Bronchial epithelial cell (primary cell): Measurements from ENCODE around the gene DGKZ. TPM values are rescaled to one million over a fixed set of nuclear protein-coding genes. Genes with fewer than 3 reads are reported as not detected.
A peak's percentile ranks its signal among the peaks of the same experiment; 100 is the strongest.

Experiments
- DNase-seq: peaks from one replicate; pipeline ENCODE4 v3.0.0-alpha.2; 2010; ENCODE audit warnings: low read depth
- FAIRE-seq: peaks from 2 replicates; lab custom pipeline; 2011; peaks lifted over from hg19 to GRCh38; lab: Jason Lieb, UNC
- H3K27me3 ChIP-seq: 2 replicates; pipeline ENCODE4 v1.5.1; 2011; ENCODE audit warnings: low read length; ENCODE audit not compliant: control insufficient read depth, insufficient read depth
- H3K36me3 ChIP-seq: 2 replicates; pipeline ENCODE4 v1.5.1; 2011; ENCODE audit warnings: low read length; ENCODE audit not compliant: control insufficient read depth, insufficient read depth
- H3K4me3 ChIP-seq: 2 replicates; pipeline ENCODE4 v1.5.1; 2011; ENCODE audit warnings: mild to moderate bottlenecking, low read depth, low read length, control low read depth
- CTCF ChIP-seq: IDR thresholded peaks from 2 replicates; pipeline ENCODE4 v1.5.1; 2011; ENCODE audit warnings: mild to moderate bottlenecking, moderate library complexity, low read length, control low read depth, inconsistent platforms; ENCODE audit not compliant: insufficient read depth, severe bottlenecking
- total RNA-seq: library from RNA; depleted of rRNA; stranded (reverse); fragments of >200 nt; gene quantifications from 2 replicates; pipeline ENCODE4 v1.2.1, GENCODE V29; 2014

DGKZ gene
- total RNA-seq, 1 donor from 2014 or later: 30.5 TPM

- FAIRE-seq (no peak), DNase-seq (no peak)
- peaks cover 2% of the 10 kb centered on the region for H3K36me3 ChIP-seq
- no peaks in the 10 kb centered on the region for H3K27me3 ChIP-seq
- no peak for TF ChIP-seq CTCF
- H3K4me3 ChIP-seq: no peak overlapping the region
Observed at GRCh38 chr11:46351148-46351547, 3.9 kb downstream of the DGKZ start.

GRCh38 chr11:46351606-46352005, 4.3 kb downstream of the DGKZ start:
- no peaks in the 10 kb centered on the region for H3K27me3 ChIP-seq
- DNase-seq (no peak), FAIRE-seq (no peak)
- TF ChIP-seq CTCF: no peak
- no peak overlapping the region for H3K4me3 ChIP-seq
- peaks cover 6% of the 10 kb centered on the region for H3K36me3 ChIP-seq

- no peak for FAIRE-seq
- no peaks in the 10 kb centered on the region for H3K27me3 ChIP-seq
- H3K36me3 ChIP-seq: peaks cover 6% of the 10 kb centered on the region
- peak; percentile 89 for TF ChIP-seq CTCF
- no peak for DNase-seq
- no peak overlapping the region for H3K4me3 ChIP-seq
Observed at GRCh38 chr11:46352063-46352841, 5.0 kb downstream of the DGKZ start.

GRCh38 chr11:46353698-46354097, 6.4 kb downstream of the DGKZ start:
- FAIRE-seq: no peak
- Histone ChIP-seq H3K36me3 (peaks cover 4% of the 10 kb centered on the region), H3K4me3 (no peak overlapping the region), H3K27me3 (no peaks in the 10 kb centered on the region)
- TF ChIP-seq CTCF: no peak
- peak; percentile 38 for DNase-seq

- Histone ChIP-seq H3K4me3 (no peak overlapping the region), H3K36me3 (peaks cover 4% of the 10 kb centered on the region), H3K27me3 (no peaks in the 10 kb centered on the region)
- no peak for TF ChIP-seq CTCF
- DNase-seq (peak; percentile 84), FAIRE-seq (no peak)
Observed at GRCh38 chr11:46356924-46357482, 9.7 kb downstream of the DGKZ start.
